H1 (cell line): ENCODE results near the gene SMTN. TPM values are rescaled to one million over a fixed set of nuclear protein-coding genes. Genes with fewer than 3 reads are reported as not detected.

Experiments
- SP4 ChIP-seq: IDR thresholded peaks from 2 replicates; pipeline ENCODE4 v1.6.1; 2012; ENCODE audit warnings: low read length, inconsistent platforms
- TCF12 ChIP-seq: IDR thresholded peaks from 2 replicates; pipeline ENCODE4 v1.6.1; 2011; ENCODE audit warnings: low read depth, mild to moderate bottlenecking, low read length
- polyA plus RNA-seq, 7 experiments: library from polyadenylated mRNA; depleted of rRNA in 3 of 7; stranded (reverse) in 5 of 7; unstranded in 2 of 7; fragments of >200 nt in 5 of 7; fragments of 200-250 nt in 2 of 7; gene quantifications; 1 replicate in 5 of 7; 2 replicates in 1 of 7; 4 replicates in 1 of 7; pipeline versions ENCODE4 v1.2.1 to v1.2.3, GENCODE V29; 2011 to 2013; ENCODE audit warnings: missing spikeins in 2 of 7, mixed read lengths in 2 of 7
- total RNA-seq: library from RNA; stranded (reverse); fragmentation: NEBNext Ultra II Directional; extraction: Animal tissue kit (Norgen Biotek cat#: 25700); gene quantifications from 2 replicates; pipeline ENCODE4 v1.2.1, GENCODE V29; 2021
- TF ChIP-seq, protein P1 (sequence below), 3 experiments: IDR thresholded peaks; 1 replicate in 2 of 3; 2 replicates in 1 of 3; pipeline versions ENCODE4 v1.5.1 to v1.6.1; 2011; ENCODE audit warnings: low read length in 3 of 3, mild to moderate bottlenecking in 3 of 3, inconsistent platforms in 2 of 3, low read depth in 1 of 3, moderate library complexity in 1 of 3; ENCODE audit not compliant: insufficient read depth in 1 of 3; ENCODE audit errors: control extremely low read depth in 1 of 3

Gene SMTN
- total and polyA plus RNA-seq, 2 of the 8 experiments (the other 6 are each of a cell fraction or from before 2014, with no cell fraction given): 12.3 to 20.8 TPM

GRCh38 chr22:31136155-31136554, 55.0 kb downstream of the SMTN start (continued):
- no peak for TF ChIP-seq TCF12
- TF ChIP-seq SP4: no peak
- TF ChIP-seq, protein P1, sequence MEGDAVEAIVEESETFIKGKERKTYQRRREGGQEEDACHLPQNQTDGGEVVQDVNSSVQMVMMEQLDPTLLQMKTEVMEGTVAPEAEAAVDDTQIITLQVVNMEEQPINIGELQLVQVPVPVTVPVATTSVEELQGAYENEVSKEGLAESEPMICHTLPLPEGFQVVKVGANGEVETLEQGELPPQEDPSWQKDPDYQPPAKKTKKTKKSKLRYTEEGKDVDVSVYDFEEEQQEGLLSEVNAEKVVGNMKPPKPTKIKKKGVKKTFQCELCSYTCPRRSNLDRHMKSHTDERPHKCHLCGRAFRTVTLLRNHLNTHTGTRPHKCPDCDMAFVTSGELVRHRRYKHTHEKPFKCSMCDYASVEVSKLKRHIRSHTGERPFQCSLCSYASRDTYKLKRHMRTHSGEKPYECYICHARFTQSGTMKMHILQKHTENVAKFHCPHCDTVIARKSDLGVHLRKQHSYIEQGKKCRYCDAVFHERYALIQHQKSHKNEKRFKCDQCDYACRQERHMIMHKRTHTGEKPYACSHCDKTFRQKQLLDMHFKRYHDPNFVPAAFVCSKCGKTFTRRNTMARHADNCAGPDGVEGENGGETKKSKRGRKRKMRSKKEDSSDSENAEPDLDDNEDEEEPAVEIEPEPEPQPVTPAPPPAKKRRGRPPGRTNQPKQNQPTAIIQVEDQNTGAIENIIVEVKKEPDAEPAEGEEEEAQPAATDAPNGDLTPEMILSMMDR (IDR thresholded peaks at IDR 0.05; ENCODE audit: control extremely low read depth in 1 of 3, insufficient read depth in 1 of 3, low read depth in 1 of 3, low read length in 3 of 3): no peak
